GM12878 (cell line): ENCODE results near the gene ATXN1. TPM values are rescaled to one million over a fixed set of nuclear protein-coding genes. Genes with fewer than 3 reads are reported as not detected.

ENCODE experiments used
- ATF7 ChIP-seq: fragments of 450-650 bp; IDR thresholded peaks from 2 replicates; pipeline ENCODE4 v1.6.1; 2016; ENCODE audit warnings: low read depth, mild to moderate bottlenecking
- BHLHE40 ChIP-seq, 2 experiments: fragments of 450-650 bp in 1 of 2; IDR thresholded peaks; 2 replicates each; pipeline ENCODE4 v1.6.1; 2011 to 2017; ENCODE audit warnings: low read depth in 2 of 2, borderline replicate concordance in 1 of 2, improper control_type of control experiment in 1 of 2, low read length in 1 of 2, mild to moderate bottlenecking in 1 of 2
- BMI1 ChIP-seq: fragments of 450-650 bp; IDR thresholded peaks from 2 replicates; pipeline ENCODE4 v1.6.1; 2016; ENCODE audit warnings: mild to moderate bottlenecking, moderate library complexity, borderline replicate concordance
- BRCA1 ChIP-seq: IDR thresholded peaks from 2 replicates; pipeline ENCODE4 v1.6.1; 2011; ENCODE audit warnings: low read depth, low read length, improper control_type of control experiment
- CHD1 ChIP-seq: IDR thresholded peaks from 2 replicates; pipeline ENCODE4 v1.6.1; 2012; ENCODE audit warnings: low read depth, low read length, improper control_type of control experiment
- CHD2 ChIP-seq: IDR thresholded peaks from 2 replicates; pipeline ENCODE4 v1.6.1; 2011; ENCODE audit warnings: low read depth, low read length, improper control_type of control experiment, borderline replicate concordance
- CUX1 ChIP-seq: IDR thresholded peaks from 2 replicates; pipeline ENCODE4 v1.6.1; 2012; ENCODE audit warnings: improper control_type of control experiment, low read depth, low read length; ENCODE audit not compliant: insufficient replicate concordance
- E4F1 ChIP-seq: fragments of 450-650 bp; IDR thresholded peaks from 2 replicates; pipeline ENCODE4 v1.6.1; 2018; ENCODE audit warnings: borderline replicate concordance, mild to moderate bottlenecking; ENCODE audit not compliant: partially characterized antibody
- ELK1 ChIP-seq: IDR thresholded peaks from 2 replicates; pipeline ENCODE4 v1.6.1; 2012; ENCODE audit warnings: low read depth, low read length, improper control_type of control experiment
- ESRRA ChIP-seq: IDR thresholded peaks from 2 replicates; pipeline ENCODE4 v1.6.1; 2012; ENCODE audit warnings: mild to moderate bottlenecking, low read length, improper control_type of control experiment
- IRF4 ChIP-seq: IDR thresholded peaks from 2 replicates; pipeline ENCODE4 v1.6.1; 2011; ENCODE audit warnings: low read depth, low read length
- JUNB ChIP-seq: IDR thresholded peaks from 2 replicates; pipeline ENCODE4 v1.6.1; 2016; ENCODE audit warnings: antibody characterized with exemption, mild to moderate bottlenecking
- KAT2A ChIP-seq: conservative IDR thresholded peaks from 2 replicates; pipeline ENCODE4 v1.6.1; 2011; ENCODE audit warnings: low read depth, low read length; ENCODE audit not compliant: control insufficient read depth
- MYC ChIP-seq: IDR thresholded peaks from 2 replicates; pipeline ENCODE4 v1.6.1; 2011; ENCODE audit warnings: mild to moderate bottlenecking, low read length, moderate library complexity, inconsistent platforms; ENCODE audit not compliant: insufficient read depth, insufficient replicate concordance, insufficient read length, severe bottlenecking
- PAX5 ChIP-seq: IDR thresholded peaks from 2 replicates; pipeline ENCODE4 v1.6.1; 2011; ENCODE audit warnings: low read depth, low read length, borderline replicate concordance
- POLR2A ChIP-seq: IDR thresholded peaks from 2 replicates; pipeline ENCODE4 v1.6.1; 2011; ENCODE audit warnings: low read depth, mild to moderate bottlenecking, low read length
- POLR2AphosphoS5 ChIP-seq: IDR thresholded peaks from 2 replicates; pipeline ENCODE4 v1.6.1; 2011; ENCODE audit warnings: mild to moderate bottlenecking, low read length, inconsistent platforms
- POU2F2 ChIP-seq: IDR thresholded peaks from 3 replicates; pipeline ENCODE4 v1.6.1; 2011; ENCODE audit warnings: low read depth, mild to moderate bottlenecking, low read length, borderline replicate concordance
- SMAD1 ChIP-seq: fragments of 450-650 bp; IDR thresholded peaks from 2 replicates; pipeline ENCODE4 v1.6.1; 2018; ENCODE audit warnings: mild to moderate bottlenecking, low read depth; ENCODE audit not compliant: partially characterized antibody
- SMARCA5 ChIP-seq: fragments of 450-650 bp; IDR thresholded peaks from 2 replicates; pipeline ENCODE4 v1.6.1; 2017; ENCODE audit warnings: mild to moderate bottlenecking
- SP1 ChIP-seq: IDR thresholded peaks from one replicate; pipeline ENCODE4 v1.6.1; 2011; ENCODE audit warnings: low read depth, low read length
- SREBF1 ChIP-seq: IDR thresholded peaks from 2 replicates; pipeline ENCODE4 v1.6.1; 2012; ENCODE audit warnings: mild to moderate bottlenecking, low read length
- STAT1 ChIP-seq: fragments of 450-650 bp; conservative IDR thresholded peaks from 2 replicates; pipeline ENCODE4 v1.6.1; 2014; ENCODE audit warnings: antibody characterized with exemption, mild to moderate bottlenecking
- TARDBP ChIP-seq: IDR thresholded peaks from 2 replicates; pipeline ENCODE4 v1.6.1; 2016; ENCODE audit warnings: borderline replicate concordance
- ZNF622 ChIP-seq: fragments of 450-650 bp; IDR thresholded peaks from 2 replicates; pipeline ENCODE4 v1.6.1; 2017; ENCODE audit warnings: mild to moderate bottlenecking, inconsistent platforms
- polyA plus RNA-seq, 11 experiments: library from polyadenylated mRNA; depleted of rRNA in 4 of 11; unstranded in 6 of 11; stranded (reverse) in 5 of 11; fragments of >200 nt; fragmentation: Nextera tagmentation in 4 of 11; fragmentation: Illumina TruSeq in 1 of 11; extraction: Ambion mirVana in 4 of 11; extraction: Trizol in 1 of 11; gene quantifications; 1 replicate in 1 of 11; 2 replicates in 10 of 11; pipeline versions ENCODE4 v1.2.1 to v1.2.3, GENCODE V29; 2011 to 2016; ENCODE audit warnings: inconsistent platforms in 2 of 11, missing spikeins in 2 of 11, low read depth in 1 of 11
- total RNA-seq, 4 experiments: library from RNA; depleted of rRNA in 3 of 4; stranded (reverse); fragments of >200 nt in 3 of 4; fragmentation: Illumina TruSeq in 1 of 4; extraction: Trizol in 1 of 4; gene quantifications; 2 replicates each; pipeline versions ENCODE4 v1.2.1 to v1.2.3, GENCODE V29; 2013 to 2021

Gene ATXN1
- total and polyA plus RNA-seq, 10 of the 15 experiments (the other 5 are each of a cell fraction or from before 2014, with no cell fraction given) = 12.2 to 51.2 (median 20.5) TPM

GRCh38 chr6:16421462-16421960 is 339.7 kb downstream of the ATXN1 start (continued):
- TF ChIP-seq BMI1 (no peak), SMARCA5 (peak; percentile 81; the same call in 1 of the 2 replicates), POU2F2 (peak; percentile 80; the same call in 2 of the 3 replicates), CHD1 (0 out of 2 replicates have a peak, but pooled peaks have one; percentile 62), ATF7 (no peak), MYC (no peak), ELK1 (no peak), POLR2A (peak; percentile 52), BHLHE40 (IDR thresholded peaks at IDR 0.05; ENCODE audit: borderline replicate concordance in 1 of 2, low read depth in 2 of 2, low read length in 1 of 2) (peak in 1 of 2 experiments; percentile 68; a peak in 2 of 4 replicates), SREBF1 (no peak), E4F1 (no peak), KAT2A (no peak), BRCA1 (no peak), TARDBP (no peak), IRF4 (0 out of 2 replicates have a peak, but pooled peaks have one; percentile 9), CUX1 (no peak), JUNB (no peak), ZNF622 (no peak), CHD2 (no peak), PAX5 (peak; percentile 50; the same call in 1 of the 2 replicates), ESRRA (no peak), POLR2AphosphoS5 (peak; percentile 32; the same call in 1 of the 2 replicates), SP1 (peak; percentile 5), SMAD1 (no peak), STAT1 (no peak)
